CD4-positive, alpha-beta memory T cell (primary cell): ENCODE results near the gene APOL4. TPM values are rescaled to one million over a fixed set of nuclear protein-coding genes. Genes with fewer than 3 reads are reported as not detected.
A peak's percentile ranks its signal among the peaks of the same experiment; 100 is the strongest.
"Not testable (repeated sequence)": the region's sequence is repeated elsewhere in the genome, so short reads cannot be mapped to it uniquely, and the experiment has no call there.

Experiments used
- CTCF ChIA-PET: fragments of 350-600 bp; sonication (Branson Sonifier 250); formaldehyde crosslinking; loops from one replicate; lab custom pipeline; 2021; ENCODE audit warnings: inconsistent platforms; ENCODE audit not compliant: partially characterized antibody; lab: Charles Lee
- POLR2A ChIA-PET: fragments of 350-600 bp; sonication (Branson Sonifier 250); formaldehyde crosslinking; loops from one replicate; lab custom pipeline; 2021; ENCODE audit not compliant: partially characterized antibody; lab: Charles Lee
- DNase-seq, 5 donors: peaks; one replicate each; pipeline versions ENCODE4 v3.0.0 to v3.0.0-alpha.2; 2020 to 2022; ENCODE audit warnings: mixed read lengths in 1 of 5
- H3K27ac ChIP-seq: one replicate; pipeline ENCODE4 v1.7.0; 2013; ENCODE audit warnings: low read depth, low read length
- H3K27me3 ChIP-seq: 2 replicates; pipeline ENCODE4 v1.7.0; 2013; ENCODE audit warnings: mild to moderate bottlenecking, low read length, moderate library complexity; ENCODE audit not compliant: insufficient read depth
- H3K36me3 ChIP-seq: 2 replicates; pipeline ENCODE4 v1.7.0; 2013; ENCODE audit warnings: mild to moderate bottlenecking, low read length, moderate library complexity; ENCODE audit not compliant: insufficient read depth
- H3K4me1 ChIP-seq: 2 replicates; pipeline ENCODE4 v1.7.0; 2013; ENCODE audit warnings: mild to moderate bottlenecking, low read length, moderate library complexity; ENCODE audit not compliant: insufficient read depth
- H3K4me3 ChIP-seq, 2 donors: one replicate each; pipeline ENCODE4 v1.7.0; 2013; ENCODE audit warnings: low read length in 2 of 2, mild to moderate bottlenecking in 1 of 2
- H3K9me3 ChIP-seq, 2 donors: one replicate each; pipeline ENCODE4 v1.7.0; 2013; ENCODE audit warnings: low read length in 2 of 2, control low read depth in 1 of 2; ENCODE audit not compliant: control insufficient read depth in 1 of 2
- H3K27ac Mint-ChIP-seq, 7 donors: one replicate each; pipeline ENCODE4 v1.8.0; 2020 to 2021; ENCODE audit warnings: mixed read lengths in 7 of 7, mild to moderate bottlenecking in 6 of 7, inconsistent platforms in 3 of 7, moderate library complexity in 3 of 7
- H3K27me3 Mint-ChIP-seq, 2 donors: one replicate each; pipeline ENCODE4 v1.8.0; 2020 to 2021; ENCODE audit warnings: mixed read lengths in 2 of 2
- H3K36me3 Mint-ChIP-seq, 2 donors: one replicate each; pipeline ENCODE4 v1.8.0; 2020 to 2021; ENCODE audit warnings: mixed read lengths in 2 of 2, inconsistent platforms in 1 of 2, mild to moderate bottlenecking in 1 of 2
- H3K4me1 Mint-ChIP-seq, 4 donors: one replicate each; pipeline ENCODE4 v1.8.0; 2020 to 2021; ENCODE audit warnings: mixed read lengths in 4 of 4, mild to moderate bottlenecking in 1 of 4
- H3K4me3 Mint-ChIP-seq, 8 donors: one replicate each; pipeline ENCODE4 v1.8.0; 2020 to 2021; ENCODE audit warnings: mixed read lengths in 8 of 8, mild to moderate bottlenecking in 7 of 8, moderate library complexity in 6 of 8, inconsistent platforms in 3 of 8
- H3K9me3 Mint-ChIP-seq, 8 donors: one replicate each; pipeline ENCODE4 v1.8.0; 2020 to 2021; ENCODE audit warnings: mixed read lengths in 8 of 8, mild to moderate bottlenecking in 5 of 8, inconsistent platforms in 3 of 8, moderate library complexity in 1 of 8
- intact Hi-C: fragments of 100-400 bp; cut with micrococcal nuclease; formaldehyde crosslinking; loops from one replicate; pipeline ENCODE4 v1.15.1; 2023
- polyA plus RNA-seq, 2 donors: library from polyadenylated mRNA; unstranded; fragments of 300-500 nt; fragmentation: Illumina TruSeq; gene quantifications; one replicate each; pipeline ENCODE4 v1.2.3, GENCODE V29; 2021
- total RNA-seq, 2 experiments: library from RNA; stranded (reverse); gene quantifications; one replicate each; pipeline ENCODE4 v1.2.3, GENCODE V29; 2021

Gene APOL4
- total and polyA plus RNA-seq, 4 experiments from 2014 or later = not detected

DNA sequence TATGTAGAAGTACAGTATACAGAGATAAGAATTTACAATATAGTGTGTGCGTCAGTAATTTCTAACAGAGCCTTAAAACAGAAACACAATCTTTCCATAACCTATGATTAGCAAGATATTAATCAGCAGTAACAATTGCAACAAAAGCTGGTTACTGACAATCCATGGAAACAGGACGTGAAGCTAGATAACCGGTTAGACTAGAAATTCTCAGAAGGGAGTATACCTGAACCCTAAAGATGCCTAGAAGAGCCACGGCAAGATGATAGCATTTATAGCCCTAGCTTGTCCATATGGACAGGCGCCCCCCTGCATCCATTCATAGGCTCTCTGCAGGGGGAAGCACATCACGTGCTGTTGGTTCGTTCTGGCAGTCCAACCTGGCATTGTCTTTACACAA lies 1.8 kb upstream of the APOL4 start:
- DNase-seq, H3K9me3 ChIP-seq, H3K4me3 ChIP-seq, H3K4me1 Mint-ChIP-seq, H3K36me3 Mint-ChIP-seq, H3K9me3 Mint-ChIP-seq, H3K4me1 ChIP-seq, H3K27ac ChIP-seq, intact Hi-C loops, H3K27me3 ChIP-seq, H3K36me3 ChIP-seq, POLR2A ChIA-PET, H3K4me3 Mint-ChIP-seq: not testable (repeated sequence)
- CTCF ChIA-PET = interaction anchor here (1.3 kb wide), 1 partner anchor 74 kb away, joined by 4 read pairs; no protein-coding TSS in a partner anchor
- peak overlapping the region in 1 of 7 donors; percentile 74 for H3K27ac Mint-ChIP-seq
- H3K27me3 Mint-ChIP-seq = peaks cover 7 to 16% of the 10 kb centered on the region in 2 donors

DNA sequence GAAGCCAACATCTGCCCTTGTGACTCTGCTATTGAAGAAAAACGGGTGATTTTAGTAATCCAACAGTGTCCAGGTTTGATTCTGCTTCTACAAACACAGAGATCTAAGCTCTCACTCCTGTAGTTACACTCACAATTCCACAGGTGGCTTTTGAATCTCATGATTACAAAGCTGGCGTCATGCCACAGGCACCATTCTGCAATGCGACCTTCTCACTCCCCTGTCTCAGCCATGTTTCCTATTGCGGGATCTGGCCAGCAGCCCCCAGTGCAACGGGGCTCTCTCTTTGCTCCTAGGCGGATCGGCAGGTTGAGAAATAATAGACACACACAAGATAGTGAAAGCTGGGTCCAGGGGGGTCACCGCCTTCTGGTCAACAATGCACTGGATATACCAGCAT lies 1.3 kb upstream of the APOL4 start:
- POLR2A ChIA-PET, H3K4me1 Mint-ChIP-seq, H3K27ac ChIP-seq, H3K9me3 Mint-ChIP-seq, H3K27me3 ChIP-seq, CTCF ChIA-PET, DNase-seq, H3K36me3 Mint-ChIP-seq, H3K36me3 ChIP-seq, H3K4me3 Mint-ChIP-seq, H3K9me3 ChIP-seq, H3K4me3 ChIP-seq, intact Hi-C loops, H3K4me1 ChIP-seq: not testable (repeated sequence)
- Mint-ChIP-seq H3K27me3 (peaks cover 5 to 16% of the 10 kb centered on the region in 2 donors), H3K27ac (peak overlapping the region in 1 of 7 donors; percentile 74)

GRCh38 chr22:36201025-36201424 lies 584 bp downstream of the APOL4 start:
- DNase-seq, H3K36me3 Mint-ChIP-seq, H3K27ac Mint-ChIP-seq, H3K36me3 ChIP-seq, H3K4me1 ChIP-seq, CTCF ChIA-PET, intact Hi-C loops, H3K9me3 ChIP-seq, H3K27me3 ChIP-seq, H3K4me3 ChIP-seq, H3K27ac ChIP-seq, H3K9me3 Mint-ChIP-seq, H3K4me3 Mint-ChIP-seq, POLR2A ChIA-PET: not testable (repeated sequence)
- H3K4me1 Mint-ChIP-seq = peaks cover 2 to 22% (median 5%) of the 10 kb centered on the region in 4 donors
- peaks cover 5 to 15% of the 10 kb centered on the region in 2 donors for H3K27me3 Mint-ChIP-seq

DNA sequence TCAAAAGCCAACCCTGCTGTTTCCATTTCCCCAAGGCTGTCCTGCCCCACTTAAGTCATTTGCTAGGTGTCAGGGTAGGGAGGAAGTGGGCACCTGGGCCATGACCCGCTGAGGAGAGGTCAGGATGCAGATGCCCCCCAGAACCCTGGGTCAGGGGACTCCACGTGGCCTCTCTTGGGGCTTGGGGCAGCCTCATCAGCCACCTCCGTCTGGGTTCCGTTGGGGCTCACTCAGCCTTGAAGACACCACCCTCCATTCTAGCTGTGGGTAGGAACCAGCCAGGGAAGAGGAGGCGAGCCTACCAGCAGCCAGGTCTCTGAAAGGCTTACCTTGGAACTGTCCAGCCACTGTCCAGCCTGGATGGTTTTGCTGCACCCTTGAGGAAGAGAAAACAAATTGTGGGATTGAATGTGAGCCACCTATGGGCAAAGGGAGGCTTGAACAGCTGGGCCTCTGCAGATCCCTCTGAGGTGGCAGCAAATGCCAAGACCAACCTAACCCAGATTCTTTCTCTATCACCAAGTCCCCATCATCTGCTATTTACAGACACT lies 2.5 kb downstream of the APOL4 start:
- H3K9me3 Mint-ChIP-seq = no peaks in the 10 kb centered on the region
- Histone ChIP-seq H3K9me3 (no peaks in the 10 kb centered on the region), H3K4me3 (no peak overlapping the region), H3K36me3 (no peaks in the 10 kb centered on the region), H3K27ac (no peak overlapping the region), H3K27me3 (no peaks in the 10 kb centered on the region), H3K4me1 (no peaks in the 10 kb centered on the region)
- no peak for DNase-seq
- no peaks in the 10 kb centered on the region for H3K36me3 Mint-ChIP-seq
- peaks cover 2 to 22% (median 6%) of the 10 kb centered on the region in 4 donors for H3K4me1 Mint-ChIP-seq
- intact Hi-C loops = no loop called here
- H3K27me3 Mint-ChIP-seq = peaks cover 5 to 8% of the 10 kb centered on the region in 2 donors
- peak overlapping the region in 1 of 7 donors; percentile 48 for H3K27ac Mint-ChIP-seq
- ChIA-PET POLR2A (no interaction called here), CTCF (interaction anchor here (1.3 kb wide), 1 partner anchor 287 kb away, joined by 3 read pairs; no protein-coding TSS in a partner anchor)
- H3K4me3 Mint-ChIP-seq = no peak overlapping the region

GRCh38 chr22:36198536-36198935 lies 3.1 kb downstream of the APOL4 start:
- Histone ChIP-seq H3K4me3 (no peak overlapping the region), H3K27ac (no peak overlapping the region), H3K36me3 (no peaks in the 10 kb centered on the region), H3K27me3 (no peaks in the 10 kb centered on the region), H3K9me3 (no peaks in the 10 kb centered on the region), H3K4me1 (no peaks in the 10 kb centered on the region)
- no peak for DNase-seq
- Mint-ChIP-seq H3K36me3 (no peaks in the 10 kb centered on the region), H3K27ac (peak overlapping the region in 4 of 7 donors; percentile 4 to 62 (median 24)), H3K4me1 (peaks cover 2 to 22% (median 6%) of the 10 kb centered on the region in 4 donors), H3K9me3 (no peaks in the 10 kb centered on the region), H3K4me3 (no peak overlapping the region), H3K27me3 (peaks cover 3 to 6% of the 10 kb centered on the region in 2 donors)
- ChIA-PET POLR2A (no interaction called here), CTCF (interaction anchor here (1.3 to 1.4 kb wide), 2 partner anchors 21 to 288 kb away, joined by 3 read pairs; no protein-coding TSS in a partner anchor)
- intact Hi-C loops = no loop called here

DNA sequence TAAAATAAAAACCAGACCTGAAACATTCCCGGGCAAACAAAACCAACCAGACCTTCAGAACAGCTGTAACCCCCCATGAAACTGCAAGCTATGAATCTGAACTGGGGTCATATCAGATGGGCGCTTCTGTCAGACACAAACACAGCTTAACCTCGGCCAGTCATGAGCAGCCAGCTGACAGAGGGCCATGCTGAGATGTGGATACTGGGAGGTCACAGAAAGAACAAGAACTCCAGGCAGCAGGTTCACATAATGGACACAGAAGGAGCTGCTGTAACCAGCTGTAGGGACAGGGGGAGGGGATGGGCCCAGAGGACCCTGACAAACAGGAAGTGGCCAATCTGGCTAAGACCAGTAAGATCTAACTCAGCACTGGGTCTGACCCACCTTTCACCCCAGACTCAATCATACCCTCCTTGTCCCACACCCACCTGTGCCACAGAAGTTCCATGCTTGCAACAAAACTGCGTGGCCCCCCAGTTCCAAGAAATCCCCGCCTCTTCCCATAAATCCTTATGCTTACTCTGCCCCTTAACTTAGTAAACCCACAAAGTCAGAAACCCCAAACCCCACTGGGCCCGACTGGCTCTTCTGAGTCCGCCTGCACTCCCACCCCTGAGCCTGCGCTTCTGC lies 4.0 kb downstream of the APOL4 start:
- no peak overlapping the region for H3K27ac ChIP-seq
- no peaks in the 10 kb centered on the region for H3K4me1 ChIP-seq
- H3K36me3 ChIP-seq = no peaks in the 10 kb centered on the region
- Mint-ChIP-seq H3K27me3 (peaks cover 3 to 5% of the 10 kb centered on the region in 2 donors), H3K36me3 (no peaks in the 10 kb centered on the region), H3K9me3 (no peaks in the 10 kb centered on the region), H3K4me3 (no peak overlapping the region), H3K4me1 (peaks cover 2 to 22% (median 6%) of the 10 kb centered on the region in 4 donors), H3K27ac (peak overlapping the region in 2 of 7 donors; percentile 14 to 19)
- no peaks in the 10 kb centered on the region for H3K9me3 ChIP-seq
- H3K4me3 ChIP-seq = no peak overlapping the region
- ChIA-PET CTCF (interaction anchor here (0.7 to 1.4 kb wide), 4 partner anchors 12 to 88 kb away, joined by 3 to 4 read pairs (median 4); no protein-coding TSS in a partner anchor), POLR2A (no interaction called here)
- intact Hi-C loops = no loop called here
- H3K27me3 ChIP-seq = no peaks in the 10 kb centered on the region
- no peak for DNase-seq

- H3K36me3 Mint-ChIP-seq = no peaks in the 10 kb centered on the region
- POLR2A ChIA-PET = no interaction called here
- intact Hi-C loops = no loop called here
These were observed 4.6 kb downstream of the APOL4 start for GRCh38 chr22:36197065-36197440.

More at GRCh38 chr22:36197065-36197440, 4.6 kb downstream of the APOL4 start:
- CTCF ChIA-PET = interaction anchor here (0.7 to 1.4 kb wide), 4 partner anchors 11 to 89 kb away, joined by 3 to 4 read pairs (median 4); no protein-coding TSS in a partner anchor
- Histone ChIP-seq H3K27me3 (no peaks in the 10 kb centered on the region), H3K36me3 (no peaks in the 10 kb centered on the region), H3K4me1 (no peaks in the 10 kb centered on the region), H3K9me3 (no peaks in the 10 kb centered on the region), H3K4me3 (no peak overlapping the region), H3K27ac (no peak overlapping the region)
- no peak for DNase-seq
- H3K4me3 Mint-ChIP-seq = no peak overlapping the region
- H3K4me1 Mint-ChIP-seq = peaks cover 2 to 22% (median 6%) of the 10 kb centered on the region in 4 donors
- H3K27ac Mint-ChIP-seq = peak overlapping the region in 1 of 7 donors; percentile 14
- no peaks in the 10 kb centered on the region for H3K9me3 Mint-ChIP-seq
- H3K27me3 Mint-ChIP-seq = peaks cover 3 to 4% of the 10 kb centered on the region in 2 donors
